Endometrial microvascular endothelial cells (primary cell): ENCODE measurements around the gene SFMBT2. TPM values are rescaled to one million over a fixed set of nuclear protein-coding genes. Genes with fewer than 3 reads are reported as not detected.
"Not testable (repeated sequence)": the region's sequence is repeated elsewhere in the genome, so short reads cannot be mapped to it uniquely, and the experiment has no call there.

Experiments
- in situ Hi-C: cut with HindIII; loops from 2 replicates; pipeline ENCODE4 v1.10.0; 2017; ENCODE audit warnings: low sequenced_read_pairs, low pct_unique_long_range_greater_than_20kb; ENCODE audit errors: inconsistent ontology term
- total RNA-seq: library from RNA; depleted of rRNA; stranded (reverse); fragments of >200 nt; gene quantifications from one replicate; pipeline ENCODE4 v1.2.3, GENCODE V29; 2015; ENCODE audit errors: inconsistent ontology term

Gene SFMBT2
- total RNA-seq, 1 donor from 2014 or later, result 1.2 TPM

DNA sequence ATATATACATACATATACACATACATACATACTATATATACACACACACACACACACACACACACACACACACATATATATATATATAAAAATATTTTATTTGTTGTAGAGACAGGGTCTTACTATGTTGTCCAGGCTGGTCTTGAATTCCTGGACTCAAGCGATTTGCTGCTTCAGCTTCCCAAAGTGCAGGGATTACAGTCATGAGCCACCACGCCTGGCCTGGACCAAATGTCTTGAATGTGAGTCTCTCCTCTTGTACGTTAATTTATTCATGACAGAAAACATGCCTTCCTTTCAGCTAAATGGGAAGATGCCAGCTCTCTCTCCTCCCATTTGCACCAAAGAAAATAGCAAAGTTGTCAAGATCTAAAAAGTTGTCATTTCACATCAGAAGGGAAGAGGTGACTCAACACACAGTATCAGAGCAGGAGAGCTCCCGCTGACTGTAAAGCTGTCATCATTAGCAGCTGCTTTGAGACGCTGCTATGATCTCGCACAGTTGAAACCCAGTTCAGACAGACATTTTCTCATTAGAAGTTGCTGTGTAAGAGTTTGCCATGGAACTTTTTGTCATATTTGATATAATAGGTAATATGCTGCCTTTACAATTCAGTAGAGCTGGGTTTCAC is 224.3 kb downstream of the SFMBT2 start:
- in situ Hi-C loops, result no loop called here

DNA sequence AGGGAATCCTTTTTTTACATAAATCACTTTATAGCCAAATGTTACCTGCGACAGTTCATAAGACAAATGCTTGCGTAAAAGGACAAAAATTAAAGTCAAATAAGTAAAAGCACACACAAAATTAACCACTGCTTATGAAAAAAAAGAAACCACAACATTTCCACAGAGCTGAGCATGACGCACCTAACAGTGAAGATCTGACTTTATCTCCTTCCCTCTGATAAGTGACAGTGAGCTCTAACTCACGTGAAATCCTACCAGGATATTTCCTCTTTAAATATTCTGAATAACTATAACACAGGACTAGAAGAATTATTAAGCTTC is 225.5 kb downstream of the SFMBT2 start:
- in situ Hi-C loops, result no loop called here

DNA sequence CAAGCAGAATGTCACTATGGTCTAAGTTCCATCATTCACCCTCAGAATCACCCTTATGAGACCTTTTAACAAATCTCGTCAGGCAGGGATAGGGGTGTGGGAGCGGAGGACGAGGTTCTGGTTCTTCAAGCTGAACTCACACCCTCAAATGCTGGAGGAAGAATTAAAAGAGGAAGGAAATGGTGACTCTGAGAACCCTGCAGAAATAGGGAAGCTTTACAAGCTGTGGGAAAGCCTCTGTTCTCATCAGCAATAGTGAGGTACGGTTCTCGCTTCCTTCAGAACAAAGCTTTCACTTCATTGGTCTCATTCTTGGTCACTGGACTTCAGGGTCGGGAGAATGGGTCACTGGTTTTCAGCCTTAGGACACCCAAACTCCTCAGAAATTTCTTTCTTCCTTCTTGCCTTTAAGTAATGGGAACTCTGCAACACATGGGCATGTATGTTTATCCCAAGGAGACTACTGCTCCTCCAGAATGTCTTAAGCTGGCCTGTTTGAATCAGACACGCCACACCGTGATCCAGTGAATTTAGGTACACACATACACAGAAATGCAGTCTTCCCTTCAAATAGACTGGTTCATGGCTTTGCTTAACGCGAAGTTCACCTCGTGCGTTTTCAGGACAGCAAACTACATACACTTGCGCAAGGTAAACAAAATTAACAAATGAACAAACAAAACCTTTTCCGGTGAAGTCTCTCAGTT is 226.0 kb downstream of the SFMBT2 start:
- in situ Hi-C loops, result no loop called here

DNA sequence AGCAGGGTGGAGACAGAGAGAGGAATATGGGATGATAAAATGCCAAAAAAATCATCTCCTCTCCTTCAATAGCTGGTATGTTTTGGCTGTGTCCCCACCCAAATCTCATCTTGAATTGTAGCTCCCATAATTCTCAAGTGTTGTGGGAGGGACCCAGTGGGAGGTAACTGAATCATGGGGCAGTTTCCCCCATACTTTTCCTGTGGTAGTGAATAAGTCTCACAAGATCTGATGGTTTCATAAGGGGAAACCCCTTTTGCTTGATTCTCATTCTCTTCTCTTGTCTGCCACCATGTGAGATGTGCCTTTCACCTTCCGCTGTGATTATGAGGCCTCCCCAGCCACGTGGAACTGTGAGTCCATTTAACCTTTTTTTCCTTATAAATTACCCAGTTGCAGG is 226.7 kb downstream of the SFMBT2 start:
- in situ Hi-C loops, result not testable (repeated sequence)

DNA sequence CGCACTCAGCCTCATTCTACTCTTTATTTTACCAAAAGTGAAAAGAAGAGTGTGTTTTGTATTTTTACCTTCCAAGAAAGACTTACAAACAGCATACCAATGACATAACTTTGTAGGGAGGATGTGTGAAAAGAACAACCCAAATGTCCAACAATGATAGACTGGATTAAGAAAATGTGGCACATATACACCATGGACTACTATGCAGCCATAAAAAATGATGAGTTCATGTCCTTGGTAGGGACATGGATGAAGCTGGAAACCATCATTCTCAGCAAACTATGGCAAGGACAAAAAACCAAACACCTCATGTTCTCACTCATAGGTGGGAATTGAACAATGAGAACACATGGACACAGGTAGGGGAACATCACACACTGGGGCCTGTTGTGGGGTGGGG is 228.5 kb downstream of the SFMBT2 start:
- in situ Hi-C loops, result not testable (repeated sequence)

DNA sequence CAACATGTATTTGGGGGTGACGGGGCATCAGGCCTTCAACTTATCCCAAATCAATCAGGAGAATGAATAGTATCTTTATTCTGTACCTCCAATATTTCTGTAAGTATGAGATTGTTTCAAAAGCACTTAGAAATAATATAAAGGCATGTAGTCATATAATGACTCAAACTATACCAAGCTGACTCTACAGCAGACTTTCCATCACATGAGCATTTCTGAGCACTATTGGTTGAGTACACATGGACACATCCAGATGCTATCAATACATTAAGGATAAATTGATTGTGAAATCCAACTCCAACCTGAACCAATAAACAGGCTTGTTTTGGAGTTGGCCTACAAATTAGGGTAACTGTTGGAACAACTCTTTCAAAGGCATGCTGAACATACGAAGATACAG is 229.4 kb downstream of the SFMBT2 start:
- in situ Hi-C loops, result no loop called here

DNA sequence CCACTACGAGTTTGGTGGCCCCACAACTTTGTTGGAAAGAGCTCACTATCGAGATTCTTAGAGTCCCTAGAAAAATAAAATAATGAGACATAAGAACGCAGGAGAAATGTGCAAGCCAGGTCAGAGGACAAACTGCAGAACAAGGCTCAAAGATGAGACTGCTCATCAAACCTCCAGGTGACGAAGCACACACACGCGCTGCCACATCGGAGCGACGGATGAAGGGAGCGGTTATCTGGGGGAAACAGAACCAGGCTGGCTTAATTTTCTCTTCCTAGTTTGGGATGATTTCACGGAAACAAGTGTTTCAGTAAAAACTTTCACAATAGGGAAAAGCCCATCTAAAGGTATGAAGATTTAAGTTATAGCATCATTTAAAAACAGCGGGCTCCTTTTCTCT is 231.3 kb downstream of the SFMBT2 start:
- in situ Hi-C loops, result no loop called here

DNA sequence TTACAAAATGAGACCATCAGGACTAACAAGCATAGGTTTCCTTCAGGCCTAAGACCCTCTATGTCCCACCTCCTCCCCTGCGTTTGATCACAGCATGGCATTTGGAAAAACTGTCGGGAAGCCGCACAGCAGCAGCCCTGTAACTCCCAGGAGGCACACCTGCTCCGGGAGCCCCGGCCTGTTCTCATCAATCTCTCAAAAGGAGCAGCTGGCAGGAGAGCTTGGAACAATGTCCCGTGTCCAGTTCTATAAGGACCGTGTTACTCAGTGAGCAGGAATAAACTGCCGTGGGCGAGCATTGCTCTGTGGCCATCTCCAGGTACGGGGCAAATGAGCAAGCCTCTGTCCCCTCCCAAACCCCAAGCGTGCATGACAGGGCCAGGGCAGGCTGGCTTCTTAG is 236.9 kb downstream of the SFMBT2 start:
- in situ Hi-C loops, result no loop called here

DNA sequence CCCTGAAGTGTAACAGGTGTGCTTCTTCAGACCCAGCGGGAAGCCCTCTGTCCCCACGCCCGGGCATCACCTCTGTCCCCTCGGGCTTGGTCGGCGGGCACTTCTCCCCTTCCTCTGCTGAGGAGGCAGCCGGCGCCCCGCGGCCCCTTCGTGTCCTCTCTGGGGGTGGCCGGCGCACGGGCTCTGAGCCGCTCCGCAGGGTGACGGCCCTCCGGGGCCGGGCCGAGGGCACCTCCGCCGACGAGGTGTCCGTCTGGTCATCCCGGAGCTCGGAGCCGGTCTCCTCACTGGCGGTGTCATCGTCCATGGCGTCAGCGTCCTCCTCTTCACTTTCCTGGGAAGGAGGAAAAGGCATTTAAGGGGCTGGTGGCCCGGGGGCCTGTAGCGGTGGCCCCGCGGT is 239.0 kb downstream of the SFMBT2 start:
- in situ Hi-C loops, result no loop called here

DNA sequence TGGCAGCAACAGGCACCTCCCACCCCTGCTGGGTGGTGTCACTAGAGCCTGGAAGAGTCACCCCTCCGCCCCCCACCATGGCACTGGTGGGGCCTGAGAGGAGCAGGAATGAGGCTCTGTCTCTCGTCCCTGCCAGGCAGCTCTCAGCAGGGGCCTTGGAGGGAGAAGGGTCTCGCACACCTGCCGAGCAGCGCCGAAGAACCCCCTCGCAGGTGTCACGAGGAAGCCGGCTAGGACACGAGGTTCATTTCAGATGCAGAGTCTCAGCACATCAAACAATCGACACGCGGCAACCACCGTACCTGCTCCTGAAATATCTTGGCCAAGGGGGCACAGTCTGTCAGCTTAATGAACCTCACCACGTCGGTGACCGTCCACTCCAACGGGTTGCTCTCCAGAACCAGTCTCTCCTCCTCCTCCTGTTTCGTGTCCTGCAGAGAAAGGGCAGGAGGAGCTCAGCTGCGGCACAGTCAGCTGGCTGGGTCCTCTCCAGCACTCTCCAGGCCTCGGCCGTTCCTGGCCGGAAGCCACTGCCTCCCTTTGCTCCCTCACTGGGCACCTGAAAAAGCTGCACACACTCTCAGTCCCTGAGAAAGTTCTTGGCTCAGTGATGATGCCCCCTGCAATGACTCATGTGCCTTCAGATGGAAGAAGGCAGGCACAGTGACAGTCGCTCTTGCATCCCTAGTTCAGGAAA is 240.1 kb downstream of the SFMBT2 start:
- in situ Hi-C loops, result no loop called here

DNA sequence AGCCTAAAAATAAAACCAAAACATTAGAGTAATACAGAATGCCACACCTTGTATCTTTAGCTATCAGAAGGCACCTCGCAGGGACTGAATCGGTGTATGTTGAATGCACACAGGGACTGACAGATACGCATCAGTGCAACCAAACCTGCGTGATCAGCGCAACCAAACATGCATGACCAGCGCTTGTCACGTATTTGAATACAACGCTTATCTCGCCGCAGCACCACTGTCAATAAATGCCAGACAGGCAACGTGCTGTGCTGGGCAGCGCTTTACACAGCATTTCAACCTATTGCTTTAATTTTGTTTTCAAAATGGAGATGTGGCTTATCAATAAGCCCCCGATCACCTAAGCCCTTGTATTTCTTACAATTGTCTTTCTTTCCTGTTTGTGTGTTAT is 242.4 kb downstream of the SFMBT2 start:
- in situ Hi-C loops, result no loop called here

DNA sequence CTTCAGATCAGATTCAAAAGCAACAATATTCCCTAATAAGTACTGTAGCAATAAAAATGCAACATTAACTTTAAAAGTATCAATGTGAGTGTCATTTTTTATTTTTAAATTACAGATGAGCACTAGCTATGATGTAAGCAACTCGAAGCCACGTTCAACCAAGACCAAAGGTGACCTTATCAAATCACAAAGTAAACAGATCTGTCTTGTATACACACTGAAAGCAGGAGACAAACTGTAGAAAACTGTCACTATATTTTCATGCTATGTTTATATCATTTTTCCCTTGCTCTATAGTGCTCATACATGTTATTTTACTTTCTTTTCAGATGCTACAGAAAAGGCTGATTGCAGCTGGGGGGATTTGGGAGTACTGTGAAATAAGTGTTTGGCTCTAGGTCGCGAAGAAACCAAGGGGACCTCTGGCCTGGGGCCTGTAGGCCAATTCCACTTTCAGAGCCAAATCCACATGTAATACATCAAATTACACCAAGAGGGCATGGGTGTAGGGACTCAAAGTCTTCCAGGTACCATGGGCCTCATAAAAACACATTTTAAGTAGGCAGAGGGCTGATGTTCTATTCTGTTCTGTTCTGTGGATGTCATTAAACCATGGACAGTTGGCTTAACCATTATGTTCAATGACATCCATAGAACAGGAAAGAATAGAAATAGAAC is 245.2 kb downstream of the SFMBT2 start:
- in situ Hi-C loops, result no loop called here

DNA sequence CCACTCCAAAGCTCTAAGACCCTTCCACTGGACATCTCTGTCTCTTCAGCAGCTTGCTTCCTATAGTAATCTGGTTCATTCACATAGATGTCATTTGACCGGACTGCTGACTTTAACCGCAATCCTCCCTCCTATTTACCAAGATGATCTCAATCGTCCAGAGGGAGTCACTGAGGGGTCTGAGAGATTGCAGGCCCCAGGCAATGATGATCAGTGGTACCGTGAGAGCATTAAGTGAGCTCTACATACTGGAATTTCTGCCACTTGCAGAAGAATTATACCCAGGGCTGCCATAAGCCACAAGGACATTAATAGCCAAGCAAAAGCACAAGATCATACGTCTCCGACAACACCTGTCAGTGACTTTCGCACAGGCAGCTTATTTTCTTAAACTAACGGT is 245.9 kb downstream of the SFMBT2 start:
- in situ Hi-C loops, result no loop called here

DNA sequence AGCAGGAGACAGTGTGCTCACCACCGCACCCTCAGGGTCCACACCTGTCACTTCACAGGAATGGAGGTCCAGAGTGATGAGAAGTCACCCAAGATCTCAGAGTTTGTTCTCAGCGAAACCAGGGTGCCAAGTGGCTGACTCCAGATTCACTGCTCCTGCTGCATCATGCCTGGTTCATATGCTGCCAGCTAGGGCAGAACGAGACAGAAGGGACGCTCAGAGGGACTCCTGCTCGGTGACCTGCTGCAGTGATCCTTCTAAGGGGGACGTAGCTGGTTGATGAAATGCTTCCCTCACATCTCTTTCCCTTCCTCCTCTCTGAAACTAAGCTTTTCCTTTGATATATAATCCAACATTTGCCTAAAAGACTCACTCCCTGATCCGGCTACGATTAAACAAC is 248.5 kb downstream of the SFMBT2 start:
- in situ Hi-C loops, result no loop called here

DNA sequence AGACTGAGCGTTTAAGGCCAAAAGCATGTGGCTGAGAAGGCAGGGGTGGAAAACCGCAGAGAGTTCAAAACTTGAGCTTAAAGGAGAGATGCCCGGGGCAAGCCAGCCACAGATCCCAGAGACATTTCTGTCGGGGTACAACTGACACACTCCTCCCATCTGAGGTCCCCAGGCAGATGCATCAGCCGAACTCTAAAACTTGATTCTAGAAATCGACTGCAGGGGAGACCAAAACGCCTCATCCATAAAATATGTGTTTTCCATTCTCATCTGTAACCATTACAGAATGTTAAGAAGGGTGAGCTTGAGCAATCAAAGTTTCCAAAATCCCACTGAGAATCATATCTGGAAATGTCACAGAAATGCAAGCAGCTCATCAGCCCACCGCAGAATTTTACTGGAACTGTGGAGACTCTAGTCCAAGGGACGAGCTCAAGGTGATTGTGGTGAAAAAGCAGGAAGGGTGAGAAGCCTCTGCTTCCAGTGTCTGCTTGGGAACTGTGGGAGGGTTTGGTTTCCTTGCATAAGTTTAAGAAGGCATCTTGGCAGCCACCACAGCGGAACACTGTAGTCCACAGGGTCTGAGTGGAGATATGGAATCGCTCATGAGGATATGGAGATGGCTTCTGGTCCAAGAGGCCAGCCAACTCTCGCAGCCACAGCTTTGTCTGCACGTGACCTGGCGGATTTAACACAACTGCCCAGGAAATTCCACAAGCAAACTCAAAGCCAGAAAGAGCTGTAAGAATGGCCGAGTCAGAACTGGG is 249.2 kb downstream of the SFMBT2 start:
- in situ Hi-C loops, result no loop called here

DNA sequence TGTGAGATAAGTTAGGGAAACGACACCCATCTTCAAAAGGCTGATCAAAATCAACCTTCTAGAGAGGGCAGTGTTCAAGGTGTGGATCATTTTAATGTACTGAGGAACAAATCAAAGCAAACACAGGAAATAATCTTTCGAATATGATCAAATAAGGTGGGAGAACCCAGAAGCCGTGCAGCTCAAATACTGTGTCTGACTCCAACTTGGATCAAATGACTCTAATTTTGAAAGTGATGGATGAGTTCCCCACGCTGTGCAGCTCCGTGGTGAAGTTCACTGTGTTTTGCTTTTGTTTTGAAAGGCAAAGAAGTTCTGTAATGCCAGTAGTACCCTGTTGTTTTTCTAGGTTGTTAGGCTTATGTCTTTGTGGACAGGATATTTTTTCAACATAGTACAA is 250.9 kb downstream of the SFMBT2 start:
- in situ Hi-C loops, result no loop called here

DNA sequence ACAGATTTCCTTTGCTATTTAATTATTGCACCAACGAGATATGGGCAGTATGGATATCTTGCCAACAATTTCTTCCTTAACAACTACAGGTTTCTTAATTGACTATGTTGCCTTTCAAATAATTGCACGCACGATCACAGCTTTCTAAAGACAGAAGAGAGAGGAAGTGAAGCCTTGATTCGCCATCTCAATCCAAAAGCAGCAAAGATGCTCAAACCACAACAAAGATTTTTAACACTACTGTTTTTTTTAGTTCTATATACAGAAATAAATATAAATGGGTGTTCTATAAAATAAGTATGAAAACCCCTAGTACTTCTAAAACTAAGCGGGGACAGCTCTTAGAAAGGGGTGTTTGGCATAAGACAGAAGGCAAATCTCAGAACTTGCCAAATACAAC is 251.3 kb downstream of the SFMBT2 start:
- in situ Hi-C loops, result no loop called here

DNA sequence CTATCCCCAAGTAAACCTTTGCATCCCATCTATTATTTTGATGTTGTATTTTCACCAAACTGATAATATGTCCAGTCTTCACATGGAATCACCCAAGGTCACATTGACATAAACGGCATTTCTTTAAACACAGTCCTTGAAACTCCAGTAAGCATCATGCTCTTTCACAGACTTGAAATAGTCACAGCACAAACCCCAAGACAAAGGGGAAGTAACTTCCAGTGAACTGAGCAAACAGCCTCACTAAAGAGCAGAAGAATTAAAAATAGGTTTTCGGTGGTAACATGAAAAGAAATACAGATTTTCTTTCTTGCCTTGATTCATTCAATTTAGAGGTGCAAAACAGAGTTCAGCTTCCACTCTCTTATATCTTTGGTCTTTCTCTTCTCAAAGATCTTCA is 253.7 kb downstream of the SFMBT2 start:
- in situ Hi-C loops, result no loop called here

DNA sequence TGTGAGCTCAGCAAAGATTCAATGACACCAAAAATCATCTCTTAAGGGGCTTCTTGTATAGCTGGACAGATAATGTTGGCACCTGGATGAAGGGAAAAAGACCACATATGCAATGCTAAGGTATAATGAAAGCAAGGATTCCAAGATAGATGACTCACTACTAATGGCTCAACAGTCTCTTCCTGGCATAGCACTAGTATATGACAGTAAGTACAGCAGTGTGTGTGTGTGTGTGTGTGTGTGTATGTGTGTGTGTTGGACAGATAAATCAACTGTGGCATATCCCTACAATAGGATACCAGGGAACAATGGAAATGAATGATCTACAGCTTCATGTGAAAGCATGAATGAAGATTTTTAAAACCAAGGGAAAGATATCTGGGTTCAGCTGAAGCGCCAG is 257.1 kb downstream of the SFMBT2 start:
- in situ Hi-C loops, result no loop called here
